ENCODE results near the gene LYRM4. TPM values are rescaled to one million over a fixed set of nuclear protein-coding genes. Genes with fewer than 3 reads are reported as not detected.

The LYRM4 gene
- polyA plus RNA-seq, 1 donor (not counting 4 experiments of a cell fraction or from before 2014, with no cell fraction given): 41.1 TPM

- dilution Hi-C loops (cut with MboI; ENCODE audit: extremely low pct_ligation_motif_present, low sequenced_read_pairs): no loop called here
Measured at GRCh38 chr6:5211492-5211891, 49.3 kb downstream of the LYRM4 start.

GRCh38 chr6:5208471-5208971, 52.2 kb downstream of the LYRM4 start:
- no peak for FAIRE-seq
- TF ChIP-seq CTCF (optimal IDR thresholded peaks at IDR 0.05 in 1 of 3, IDR thresholded peaks at IDR 0.05 in 1 of 3, conservative IDR thresholded peaks at IDR 0.05 in 1 of 3; ENCODE audit: extremely low read depth in 1 of 3, insufficient read depth in 2 of 3, low read length in 3 of 3): no peak
- no peak for TF ChIP-seq EZH2 (IDR thresholded peaks at IDR 0.05; ENCODE audit: low read length)
- H3K36me3 ChIP-seq (ENCODE audit: control insufficient read depth in 2 of 2, extremely low read depth in 1 of 2, insufficient read depth in 2 of 2, low read length in 2 of 2): peaks cover 2 to 4% of the 10 kb centered on the region in 2 experiments
- H3K9ac ChIP-seq (ENCODE audit: control insufficient read depth, extremely low read depth, insufficient read depth, low read length): no peak overlapping the region
- H3K9me1 ChIP-seq (ENCODE audit: control insufficient read depth, extremely low read depth, insufficient read depth, low read length): no peaks in the 10 kb centered on the region
- H3K4me3 ChIP-seq (ENCODE audit: control insufficient read depth in 2 of 3, extremely low read depth in 1 of 3, insufficient read depth in 2 of 3, low read depth in 1 of 3, low read length in 3 of 3): no peak overlapping the region
- H4K20me1 ChIP-seq (ENCODE audit: control insufficient read depth, extremely low read depth, insufficient read depth, low read length): no peaks in the 10 kb centered on the region
- DNase-seq (ENCODE audit: low read depth, low spot score): no peak
- peaks cover 24% of the 10 kb centered on the region for H3K4me1 ChIP-seq (ENCODE audit: control insufficient read depth, extremely low read depth, insufficient read depth, low read length)
- H3K79me2 ChIP-seq (ENCODE audit: control insufficient read depth, insufficient read depth, low read length): peaks cover 2% of the 10 kb centered on the region
- no peak overlapping the region for H2AFZ ChIP-seq (ENCODE audit: control insufficient read depth, low read length)
- H3K9me3 ChIP-seq (ENCODE audit: control insufficient read depth, low read depth, low read length): no peaks in the 10 kb centered on the region
- no peaks in the 10 kb centered on the region for H3K27me3 ChIP-seq (ENCODE audit: control insufficient read depth, extremely low read depth, insufficient read depth, low read length)
- H3K27ac ChIP-seq (ENCODE audit: control insufficient read depth, insufficient read depth, low read length): no peak overlapping the region
- no peak overlapping the region for H3K4me2 ChIP-seq (ENCODE audit: control insufficient read depth, extremely low read depth, insufficient read depth, low read depth, low read length)
- dilution Hi-C loops (cut with MboI; ENCODE audit: extremely low pct_ligation_motif_present, low sequenced_read_pairs): no loop called here

More at GRCh38 chr6:5211492-5211891, 49.3 kb downstream of the LYRM4 start:
- Histone ChIP-seq H3K9me1 (ENCODE audit: control insufficient read depth, extremely low read depth, insufficient read depth, low read length) (no peaks in the 10 kb centered on the region), H3K4me3 (ENCODE audit: control insufficient read depth in 2 of 3, extremely low read depth in 1 of 3, insufficient read depth in 2 of 3, low read depth in 1 of 3, low read length in 3 of 3) (no peak overlapping the region), H3K27ac (ENCODE audit: control insufficient read depth, insufficient read depth, low read length) (no peak overlapping the region), H3K9ac (ENCODE audit: control insufficient read depth, extremely low read depth, insufficient read depth, low read length) (no peak overlapping the region), H3K9me3 (ENCODE audit: control insufficient read depth, low read depth, low read length) (no peaks in the 10 kb centered on the region), H3K27me3 (ENCODE audit: control insufficient read depth, extremely low read depth, insufficient read depth, low read length) (no peaks in the 10 kb centered on the region), H3K79me2 (ENCODE audit: control insufficient read depth, insufficient read depth, low read length) (no peaks in the 10 kb centered on the region), H3K4me1 (ENCODE audit: control insufficient read depth, extremely low read depth, insufficient read depth, low read length) (no peaks in the 10 kb centered on the region), H3K4me2 (ENCODE audit: control insufficient read depth, extremely low read depth, insufficient read depth, low read depth, low read length) (no peak overlapping the region), H4K20me1 (ENCODE audit: control insufficient read depth, extremely low read depth, insufficient read depth, low read length) (no peaks in the 10 kb centered on the region), H3K36me3 (ENCODE audit: control insufficient read depth in 2 of 2, extremely low read depth in 1 of 2, insufficient read depth in 2 of 2, low read length in 2 of 2) (peaks cover 8 to 13% of the 10 kb centered on the region in 2 experiments), H2AFZ (ENCODE audit: control insufficient read depth, low read length) (no peak overlapping the region)
- no peak for TF ChIP-seq EZH2 (IDR thresholded peaks at IDR 0.05; ENCODE audit: low read length)
- no peak for TF ChIP-seq CTCF (optimal IDR thresholded peaks at IDR 0.05 in 1 of 3, IDR thresholded peaks at IDR 0.05 in 1 of 3, conservative IDR thresholded peaks at IDR 0.05 in 1 of 3; ENCODE audit: extremely low read depth in 1 of 3, insufficient read depth in 2 of 3, low read length in 3 of 3)
- FAIRE-seq (no peak), DNase-seq (ENCODE audit: low read depth, low spot score) (no peak)
